ENCODE data around the gene ABHD8.
A peak's percentile ranks its signal among the peaks of the same experiment; 100 is the strongest.

The ABHD8 gene

GRCh38 chr19:17266975-17267788 is 36.0 kb downstream of the ABHD8 start, which contains the start of gene BABAM1:
Gene BABAM1 (plus strand): TSS chr19:17267443. CDS start chr19:17268807, 1,364 bp downstream.
- Histone ChIP-seq H4K20me1 (ENCODE audit: insufficient read depth, low read length) (no peaks in the 10 kb centered on the region), H3K27ac (ENCODE audit: low read length) (peak within 1 kb of the TSS; percentile 86; the same call in 1 of the 2 replicates), H3K9ac (ENCODE audit: low read length) (peak within 1 kb of the TSS; percentile 69), H3K4me2 (ENCODE audit: low read depth, low read length) (peak within 1 kb of the TSS; percentile 77), H3K79me2 (ENCODE audit: low read length) (peaks cover 18% of the 10 kb centered on the region), H3K36me3 (replicated peaks; ENCODE audit: insufficient read depth, low read length) (no peaks in the 10 kb centered on the region; the same call in 1 of the 2 replicates), H3K27me3 (replicated peaks; ENCODE audit: insufficient read depth, low read length) (no peaks in the 10 kb centered on the region), H3K4me3 (ENCODE audit: low read length) (peak within 1 kb of the TSS; percentile 84), H2AFZ (ENCODE audit: low read length) (peak within 1 kb of the TSS; percentile 77), H3K9me2 (replicated peaks; ENCODE audit: insufficient read depth, low read length) (no peaks in the 10 kb centered on the region), H3K9me3 (replicated peaks; ENCODE audit: insufficient read depth, low read length) (no peaks in the 10 kb centered on the region), H3F3A (ENCODE audit: insufficient read depth, low read length) (peaks cover 8% of the 10 kb centered on the region; the same call in 1 of the 2 replicates), H3K4me1 (ENCODE audit: low read length) (peaks cover 5% of the 10 kb centered on the region; the same call in 1 of the 2 replicates)
- no peak for TF ChIP-seq EZH2phosphoT487 (IDR thresholded peaks at IDR 0.05; ENCODE audit: low read length)
- TF ChIP-seq EZH2 (optimal IDR thresholded peaks at IDR 0.05; ENCODE audit: low read depth, low read length) = no peak
- TF ChIP-seq CTCF (IDR thresholded peaks at IDR 0.05; ENCODE audit: low read length) = no peak
- peak; percentile 99 for DNase-seq

GRCh38 chr19:17266589-17266974 is 36.6 kb downstream of the ABHD8 start:
- Histone ChIP-seq H3F3A (ENCODE audit: insufficient read depth, low read length) (peaks cover 8% of the 10 kb centered on the region; the same call in 1 of the 2 replicates), H3K79me2 (ENCODE audit: low read length) (peaks cover 18% of the 10 kb centered on the region), H4K20me1 (ENCODE audit: insufficient read depth, low read length) (no peaks in the 10 kb centered on the region), H3K4me1 (ENCODE audit: low read length) (peaks cover 5% of the 10 kb centered on the region; the same call in 1 of the 2 replicates), H3K9me2 (replicated peaks; ENCODE audit: insufficient read depth, low read length) (no peaks in the 10 kb centered on the region), H2AFZ (ENCODE audit: low read length) (peak overlapping the region; percentile 77), H3K9ac (ENCODE audit: low read length) (peak overlapping the region; percentile 62; the same call in 1 of the 2 replicates), H3K27me3 (replicated peaks; ENCODE audit: insufficient read depth, low read length) (no peaks in the 10 kb centered on the region), H3K4me2 (ENCODE audit: low read depth, low read length) (peak overlapping the region; percentile 57), H3K4me3 (ENCODE audit: low read length) (peak overlapping the region; percentile 18), H3K9me3 (replicated peaks; ENCODE audit: insufficient read depth, low read length) (no peaks in the 10 kb centered on the region), H3K27ac (ENCODE audit: low read length) (peak overlapping the region; percentile 86; the same call in 1 of the 2 replicates), H3K36me3 (replicated peaks; ENCODE audit: insufficient read depth, low read length) (no peaks in the 10 kb centered on the region; the same call in 1 of the 2 replicates)
- DNase-seq = no peak
- TF ChIP-seq EZH2 (optimal IDR thresholded peaks at IDR 0.05; ENCODE audit: low read depth, low read length) (no peak), CTCF (IDR thresholded peaks at IDR 0.05; ENCODE audit: low read length) (no peak), EZH2phosphoT487 (IDR thresholded peaks at IDR 0.05; ENCODE audit: low read length) (no peak)

- H2AFZ ChIP-seq (ENCODE audit: low read length) = peak overlapping the region; percentile 77; the same call in 1 of the 2 replicates
- no peaks in the 10 kb centered on the region for H3K9me2 ChIP-seq (replicated peaks; ENCODE audit: insufficient read depth, low read length)
- peaks cover 5% of the 10 kb centered on the region; the same call in 1 of the 2 replicates for H3K4me1 ChIP-seq (ENCODE audit: low read length)
- H3K9me3 ChIP-seq (replicated peaks; ENCODE audit: insufficient read depth, low read length) = no peaks in the 10 kb centered on the region
- peak overlapping the region; percentile 86; the same call in 1 of the 2 replicates for H3K27ac ChIP-seq (ENCODE audit: low read length)
- H3K79me2 ChIP-seq (ENCODE audit: low read length) = peaks cover 18% of the 10 kb centered on the region
- peak overlapping the region; percentile 57; the same call in 1 of the 2 replicates for H3K4me2 ChIP-seq (ENCODE audit: low read depth, low read length)
- H3K36me3 ChIP-seq (replicated peaks; ENCODE audit: insufficient read depth, low read length) = no peaks in the 10 kb centered on the region
- peak overlapping the region; percentile 62; the same call in 1 of the 2 replicates for H3K9ac ChIP-seq (ENCODE audit: low read length)
- peaks cover 8% of the 10 kb centered on the region; the same call in 1 of the 2 replicates for H3F3A ChIP-seq (ENCODE audit: insufficient read depth, low read length)
- no peak for DNase-seq
- no peaks in the 10 kb centered on the region for H4K20me1 ChIP-seq (ENCODE audit: insufficient read depth, low read length)
- no peak for TF ChIP-seq CTCF (IDR thresholded peaks at IDR 0.05; ENCODE audit: low read length)
- TF ChIP-seq EZH2phosphoT487 (IDR thresholded peaks at IDR 0.05; ENCODE audit: low read length) = no peak
- TF ChIP-seq EZH2 (optimal IDR thresholded peaks at IDR 0.05; ENCODE audit: low read depth, low read length) = no peak
- no peaks in the 10 kb centered on the region for H3K27me3 ChIP-seq (replicated peaks; ENCODE audit: insufficient read depth, low read length)
- H3K4me3 ChIP-seq (ENCODE audit: low read length) = peak overlapping the region; percentile 18; the same call in 1 of the 2 replicates
These were observed 37.2 kb downstream of the ABHD8 start for GRCh38 chr19:17266026-17266425.
